Measurements from ENCODE around the gene MME. TPM values are rescaled to one million over a fixed set of nuclear protein-coding genes. Genes with fewer than 3 reads are reported as not detected.

MME gene
- total and polyA plus RNA-seq, 2 of the 8 experiments (the other 6 are each of a cell fraction or from before 2014, with no cell fraction given), result 5.0 to 39.6 TPM

GRCh38 chr3:155210736-155211135 lies 130.6 kb downstream of the MME start:
- Histone ChIP-seq H3K18ac (ENCODE audit: extremely low read depth, low read length) (no peak overlapping the region), H2BK12ac (ENCODE audit: low read depth, low read length) (no peak overlapping the region), H3K9ac (replicated peaks in 1 of 4; ENCODE audit: extremely low read depth in 1 of 4, low read depth in 3 of 4, low read length in 3 of 4) (no peak overlapping the region), H3K79me2 (ENCODE audit: control insufficient read depth in 1 of 2, insufficient read depth in 2 of 2, low read length in 2 of 2) (no peaks in the 10 kb centered on the region), H3K23me2 (ENCODE audit: low read depth, low read length) (no peaks in the 10 kb centered on the region; the same call in 1 of the 2 replicates), H2AFZ (ENCODE audit: low read length) (no peak overlapping the region), H3K14ac (ENCODE audit: insufficient read length) (no peak overlapping the region), H4K8ac (ENCODE audit: extremely low read depth, insufficient read depth, low read length) (no peak overlapping the region), H4K20me1 (replicated peaks in 1 of 2; ENCODE audit: control insufficient read depth in 1 of 2, insufficient read depth in 2 of 2, low read length in 2 of 2) (no peaks in the 10 kb centered on the region), H3K9me3 (ENCODE audit: insufficient read depth in 2 of 2, low read depth in 1 of 2, low read length in 1 of 2) (no peaks in the 10 kb centered on the region), H3K4me2 (ENCODE audit: insufficient read depth in 1 of 2, low read depth in 2 of 2, low read length in 2 of 2) (no peak overlapping the region), H2BK15ac (ENCODE audit: low read length) (no peak overlapping the region), H2BK20ac (ENCODE audit: low read length) (no peak overlapping the region), H3K56ac (replicated peaks; ENCODE audit: insufficient read length, low read depth, low read length) (no peak overlapping the region), H3K27ac (ENCODE audit: low read depth, low read length) (no peak overlapping the region), H4K91ac (replicated peaks; ENCODE audit: insufficient read length, low read length) (no peak overlapping the region), H3K27me3 (replicated peaks in 1 of 4; ENCODE audit: control insufficient read depth in 3 of 4, extremely low read depth in 1 of 4, insufficient read depth in 3 of 4, low read length in 3 of 4) (no peaks in the 10 kb centered on the region), H2BK120ac (replicated peaks; ENCODE audit: low read depth, low read length) (no peak overlapping the region), H3K36me3 (ENCODE audit: control insufficient read depth in 2 of 4, insufficient read depth in 4 of 4, low read length in 3 of 4) (no peaks in the 10 kb centered on the region), H2BK5ac (ENCODE audit: low read depth, low read length) (no peak overlapping the region), H3K4me1 (replicated peaks in 1 of 4; ENCODE audit: control insufficient read depth in 3 of 4, insufficient read depth in 4 of 4, low read length in 3 of 4) (no peaks in the 10 kb centered on the region), H3K23ac (ENCODE audit: insufficient read length) (no peak overlapping the region), H3K4ac (replicated peaks; ENCODE audit: insufficient read length, low read depth, low read length) (no peak overlapping the region), H3K4me3 (ENCODE audit: extremely low read depth in 1 of 4, insufficient read depth in 2 of 4, low read depth in 3 of 4, low read length in 4 of 4) (no peak overlapping the region), H4K5ac (ENCODE audit: insufficient read length, low read depth, low read length) (no peak overlapping the region), H3K79me1 (ENCODE audit: low read depth, low read length) (no peaks in the 10 kb centered on the region), H2AK5ac (ENCODE audit: low read depth, low read length) (no peak overlapping the region)
- WGBS, 2 experiments (ENCODE audit: extremely low coverage in 1 of 2, insufficient coverage in 1 of 2, insufficient read length in 1 of 2, insufficient replicate concordance in 2 of 2, low coverage in 1 of 2, low lambda C conversion rate in 2 of 2, missing lambda C conversion rate in 1 of 2), result 98% methylated on average over 2 of the region's 2 CpGs; no CpG with 5 or more reads in 1 of the 2 experiments
- CTCF ChIA-PET (ENCODE audit: partially characterized antibody), result no interaction called here
- POLR2A ChIA-PET (ENCODE audit: partially characterized antibody), result no interaction called here
- DNase-seq (ENCODE audit: low read depth in 1 of 2, low spot score in 2 of 2) (no peak), FAIRE-seq (no peak)
- TF ChIP-seq SUZ12 (IDR thresholded peaks at IDR 0.05; ENCODE audit: low read length), result no peak
- no peak for TF ChIP-seq SP4 (IDR thresholded peaks at IDR 0.05; ENCODE audit: low read length)
- no peak for TF ChIP-seq TAF7 (optimal IDR thresholded peaks at IDR 0.05; ENCODE audit: borderline replicate concordance, low read depth, low read length)
- TF ChIP-seq ZNF274 (IDR thresholded peaks at IDR 0.05; ENCODE audit: borderline replicate concordance, extremely low read depth, low read length), result no peak
- TF ChIP-seq ATF3 (IDR thresholded peaks at IDR 0.05; ENCODE audit: insufficient read depth, low read depth, low read length), result no peak
- no peak for TF ChIP-seq EZH2 (IDR thresholded peaks at IDR 0.05; ENCODE audit: low read depth, low read length, severe bottlenecking)
- TF ChIP-seq MAFK (IDR thresholded peaks at IDR 0.05; ENCODE audit: low read depth, low read length), result no peak
- no peak for TF ChIP-seq BCL11A (IDR thresholded peaks at IDR 0.05; ENCODE audit: low read depth in 2 of 2, low read length in 2 of 2)
- no peak for TF ChIP-seq BRCA1 (IDR thresholded peaks at IDR 0.05; ENCODE audit: low read depth, low read length)
- no peak for TF ChIP-seq HDAC6 (IDR thresholded peaks at IDR 0.05; ENCODE audit: low read depth, low read length)
- TF ChIP-seq TBP (IDR thresholded peaks at IDR 0.05; ENCODE audit: low read depth, low read length), result no peak
- TF ChIP-seq CHD1 (IDR thresholded peaks at IDR 0.05; ENCODE audit: low read depth, low read length), result no peak
- TF ChIP-seq USF2 (IDR thresholded peaks at IDR 0.05; ENCODE audit: low read length), result no peak
- TF ChIP-seq CHD2 (IDR thresholded peaks at IDR 0.05; ENCODE audit: low read length), result no peak

Measured in H1 (cell line).